GM23338 (cell line): Measurements from ENCODE around the gene THRA. TPM values are rescaled to one million over a fixed set of nuclear protein-coding genes. Genes with fewer than 3 reads are reported as not detected.

ENCODE experiments used
- ATAC-seq: fragments of 200-7000 bp; cut with Tn5 transposase; 3 replicates; pipeline ENCODE4 v1.9.1; 2020
- DNase-seq: peaks from one replicate; pipeline ENCODE4 v3.0.0-alpha.2; 2015; ENCODE audit warnings: low spot score
- H2AFZ ChIP-seq: fragments of 200-600 bp; sonication (generic); 2 replicates; pipeline ENCODE4 v1.8.0; 2016; ENCODE audit warnings: antibody characterized with exemption, mild to moderate bottlenecking, moderate library complexity
- H3F3A ChIP-seq: fragments of 200-600 bp; sonication (generic); replicated peaks from 2 replicates; pipeline ENCODE4 v1.8.0; 2017; ENCODE audit warnings: antibody characterized with exemption, mixed run types, low read depth
- H3K27ac ChIP-seq: fragments of 200-600 bp; sonication (generic); 2 replicates; pipeline ENCODE4 v1.6.1; 2016; ENCODE audit warnings: low read depth
- H3K27me3 ChIP-seq: fragments of 200-600 bp; sonication (generic); 2 replicates; pipeline ENCODE4 v1.8.0; 2016; ENCODE audit warnings: mild to moderate bottlenecking, mixed run types, moderate library complexity; ENCODE audit not compliant: insufficient read depth
- H3K36me3 ChIP-seq: fragments of 200-600 bp; sonication (generic); 2 replicates; pipeline ENCODE4 v1.8.0; 2016; ENCODE audit warnings: mild to moderate bottlenecking; ENCODE audit not compliant: insufficient read depth
- H3K4me1 ChIP-seq: fragments of 200-600 bp; sonication (generic); 2 replicates; pipeline ENCODE4 v1.8.0; 2016; ENCODE audit warnings: mild to moderate bottlenecking, moderate library complexity; ENCODE audit not compliant: insufficient read depth
- H3K4me2 ChIP-seq: fragments of 200-600 bp; sonication (generic); 2 replicates; pipeline ENCODE4 v1.7.1; 2017; ENCODE audit warnings: mixed run types
- H3K4me3 ChIP-seq: fragments of 200-600 bp; sonication (generic); 2 replicates; pipeline ENCODE4 v1.6.1; 2016; ENCODE audit warnings: mixed run types
- H3K79me2 ChIP-seq: fragments of 200-600 bp; sonication (generic); replicated peaks from 2 replicates; pipeline ENCODE4 v1.8.0; 2017; ENCODE audit warnings: mild to moderate bottlenecking; ENCODE audit not compliant: insufficient read depth
- H3K9me2 ChIP-seq: fragments of 200-600 bp; sonication (generic); 2 replicates; pipeline ENCODE4 v1.8.0; 2017; ENCODE audit not compliant: insufficient read depth
- H4K20me1 ChIP-seq: fragments of 200-600 bp; sonication (generic); replicated peaks from 2 replicates; pipeline ENCODE4 v1.8.0; 2017; ENCODE audit warnings: mild to moderate bottlenecking; ENCODE audit not compliant: insufficient read depth
- H3K27ac Mint-ChIP-seq: 2 replicates; pipeline ENCODE4 v1.8.0; 2020; ENCODE audit warnings: inconsistent platforms, mild to moderate bottlenecking, moderate library complexity, mixed read lengths
- H3K27me3 Mint-ChIP-seq: 3 replicates; pipeline ENCODE4 v1.8.0; 2022; ENCODE audit warnings: low read depth, mild to moderate bottlenecking, moderate library complexity, mixed read lengths, inconsistent platforms; ENCODE audit not compliant: insufficient read depth, poor library complexity
- H3K36me3 Mint-ChIP-seq: 3 replicates; pipeline ENCODE4 v1.8.0; 2021; ENCODE audit warnings: low read depth, mild to moderate bottlenecking, inconsistent platforms, moderate library complexity, mixed read lengths
- H3K4me1 Mint-ChIP-seq: 3 replicates; pipeline ENCODE4 v1.8.0; 2020; ENCODE audit warnings: mild to moderate bottlenecking, inconsistent platforms, mixed read lengths
- H3K4me3 Mint-ChIP-seq: 3 replicates; pipeline ENCODE4 v1.8.0; 2021; ENCODE audit warnings: moderate library complexity, mild to moderate bottlenecking, inconsistent platforms, mixed read lengths
- H3K9me3 Mint-ChIP-seq: 3 replicates; pipeline ENCODE4 v1.8.0; 2020; ENCODE audit warnings: moderate library complexity, mild to moderate bottlenecking, inconsistent platforms, mixed read lengths
- EZH2 ChIP-seq: fragments of 200-600 bp; sonication (generic); IDR thresholded peaks from one replicate; pipeline ENCODE4 v1.8.0; 2017; ENCODE audit warnings: antibody characterized with exemption, mild to moderate bottlenecking, low read depth; ENCODE audit not compliant: unreplicated experiment
- NANOG ChIP-seq: IDR thresholded peaks from 2 replicates; pipeline ENCODE4 v1.6.1; 2016; ENCODE audit warnings: antibody characterized with exemption, borderline replicate concordance
- POLR2AphosphoS5 ChIP-seq: IDR thresholded peaks from 2 replicates; pipeline ENCODE4 v1.6.1; 2016; ENCODE audit warnings: antibody characterized with exemption, low read depth
- REST ChIP-seq: IDR thresholded peaks from one replicate; pipeline ENCODE4 v1.6.1; 2018; ENCODE audit warnings: antibody characterized with exemption; ENCODE audit not compliant: unreplicated experiment
- ZNF114 ChIP-seq: fragments of 250-450 bp; sonication (Bioruptor Pico); IDR thresholded peaks from 2 replicates; pipeline ENCODE4 v1.5.0; 2020; ENCODE audit warnings: mild to moderate bottlenecking, moderate library complexity
- ZNF331 ChIP-seq: fragments of 250-450 bp; sonication (Bioruptor Pico); IDR thresholded peaks from 2 replicates; pipeline ENCODE4 v1.5.0; 2020; ENCODE audit warnings: low read depth, mild to moderate bottlenecking, moderate library complexity
- ZNF462 ChIP-seq: fragments of 250-450 bp; sonication (Bioruptor Pico); IDR thresholded peaks from 2 replicates; pipeline ENCODE4 v1.5.0; 2020; ENCODE audit warnings: mild to moderate bottlenecking, moderate library complexity
- polyA plus RNA-seq: library from polyadenylated mRNA; unstranded; fragments of >200 nt; fragmentation: Nextera tagmentation; extraction: Ambion mirVana; gene quantifications from 2 replicates; pipeline ENCODE4 v1.2.1, GENCODE V29; 2016
- total RNA-seq: library from RNA; depleted of rRNA; stranded (reverse); fragments of >200 nt; shearing (Covaris generic); gene quantifications from 2 replicates; pipeline ENCODE4 v1.2.3, GENCODE V29; 2014
- TF ChIP-seq, protein P1 (sequence below): IDR thresholded peaks from 2 replicates; pipeline ENCODE4 v1.6.1; 2016; ENCODE audit warnings: antibody characterized with exemption

The THRA gene
- total and polyA plus RNA-seq, 2 experiments from 2014 or later, result 3.4 to 10.5 TPM

- H4K20me1 ChIP-seq, result no peaks in the 10 kb centered on the region
- Mint-ChIP-seq H3K9me3 (peaks cover 11% of the 10 kb centered on the region; the same call in 2 of the 3 replicates), H3K4me3 (peak overlapping the region; percentile 82), H3K27me3 (peaks cover 56% of the 10 kb centered on the region), H3K4me1 (peaks cover 60% of the 10 kb centered on the region), H3K36me3 (peaks cover 36% of the 10 kb centered on the region), H3K27ac (peak overlapping the region; percentile 88)
- peaks cover 45% of the 10 kb centered on the region for H3K4me1 ChIP-seq
- ATAC-seq (peak; percentile 17), DNase-seq (no peak)
- H3F3A ChIP-seq, result peaks cover 17% of the 10 kb centered on the region; the same call in 1 of the 2 replicates
- peak overlapping the region; percentile 93 for H2AFZ ChIP-seq
- H3K36me3 ChIP-seq, result no peaks in the 10 kb centered on the region
- TF ChIP-seq NANOG (no peak), EZH2 (peak; percentile 38), POLR2AphosphoS5 (no peak)
- peaks cover 14% of the 10 kb centered on the region for H3K27me3 ChIP-seq
- peaks cover 16% of the 10 kb centered on the region for H3K9me2 ChIP-seq
- H3K79me2 ChIP-seq, result no peaks in the 10 kb centered on the region
- H3K27ac ChIP-seq, result no peak overlapping the region
- peak overlapping the region; percentile 98 for H3K4me2 ChIP-seq
- H3K4me3 ChIP-seq, result peak overlapping the region; percentile 75
Measured at GRCh38 chr17:40099619-40100418, 37.1 kb downstream of the THRA start.

GRCh38 chr17:40100419-40100668, 37.6 kb downstream of the THRA start, which contains the start of gene NR1D1:
TSS of gene NR1D1 (minus strand) at chr17:40100589. CDS start at chr17:40100094, 495 bp downstream.
- Histone ChIP-seq H3K36me3 (no peaks in the 10 kb centered on the region), H2AFZ (peak within 1 kb of the TSS; percentile 93), H3K4me3 (peak within 1 kb of the TSS; percentile 75), H3K27ac (no peak within 1 kb of the TSS), H3K79me2 (no peaks in the 10 kb centered on the region), H3F3A (peaks cover 17% of the 10 kb centered on the region; the same call in 1 of the 2 replicates), H3K4me2 (peak within 1 kb of the TSS; percentile 98), H3K4me1 (peaks cover 50% of the 10 kb centered on the region), H3K27me3 (peaks cover 19% of the 10 kb centered on the region), H3K9me2 (peaks cover 16% of the 10 kb centered on the region), H4K20me1 (no peaks in the 10 kb centered on the region)
- DNase-seq (no peak), ATAC-seq (no peak)
- no peak for TF ChIP-seq ZNF114 (CRISPR knock-in tag)
- TF ChIP-seq, protein P1, sequence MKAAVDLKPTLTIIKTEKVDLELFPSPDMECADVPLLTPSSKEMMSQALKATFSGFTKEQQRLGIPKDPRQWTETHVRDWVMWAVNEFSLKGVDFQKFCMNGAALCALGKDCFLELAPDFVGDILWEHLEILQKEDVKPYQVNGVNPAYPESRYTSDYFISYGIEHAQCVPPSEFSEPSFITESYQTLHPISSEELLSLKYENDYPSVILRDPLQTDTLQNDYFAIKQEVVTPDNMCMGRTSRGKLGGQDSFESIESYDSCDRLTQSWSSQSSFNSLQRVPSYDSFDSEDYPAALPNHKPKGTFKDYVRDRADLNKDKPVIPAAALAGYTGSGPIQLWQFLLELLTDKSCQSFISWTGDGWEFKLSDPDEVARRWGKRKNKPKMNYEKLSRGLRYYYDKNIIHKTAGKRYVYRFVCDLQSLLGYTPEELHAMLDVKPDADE, result no peak
- no peak; the same call in 1 of the 2 replicates for TF ChIP-seq POLR2AphosphoS5
- no peak for TF ChIP-seq NANOG
- TF ChIP-seq EZH2, result no peak
- TF ChIP-seq ZNF462 (CRISPR knock-in tag), result no peak
- TF ChIP-seq REST, result no peak
- TF ChIP-seq ZNF331 (CRISPR knock-in tag), result no peak
- H3K4me1 Mint-ChIP-seq, result peaks cover 66% of the 10 kb centered on the region
- peaks cover 11% of the 10 kb centered on the region; the same call in 2 of the 3 replicates for H3K9me3 Mint-ChIP-seq
- H3K4me3 Mint-ChIP-seq, result peak within 1 kb of the TSS; percentile 82
- H3K27ac Mint-ChIP-seq, result peak within 1 kb of the TSS; percentile 88
- peaks cover 56% of the 10 kb centered on the region for H3K27me3 Mint-ChIP-seq
- peaks cover 32% of the 10 kb centered on the region for H3K36me3 Mint-ChIP-seq
